IMR-90 (cell line): ENCODE results near the gene GNAZ.

Source experiments
- BHLHE40 ChIP-seq: fragments of 150-350 bp; IDR thresholded peaks from 2 replicates; pipeline ENCODE4 v1.6.1; 2016; ENCODE audit warnings: mild to moderate bottlenecking, low read depth, low read length
- CEBPB ChIP-seq: IDR thresholded peaks from 2 replicates; pipeline ENCODE4 v1.6.1; 2012; ENCODE audit warnings: low read depth, low read length, improper control_type of control experiment
- CTCF ChIP-seq: conservative IDR thresholded peaks from 2 replicates; pipeline ENCODE4 v1.5.1; 2012; ENCODE audit warnings: mild to moderate bottlenecking, low read depth, low read length, improper control_type of control experiment
- ELK1 ChIP-seq: fragments of 150-350 bp; IDR thresholded peaks from 2 replicates; pipeline ENCODE4 v1.6.1; 2016; ENCODE audit warnings: low read depth, mild to moderate bottlenecking, low read length, moderate library complexity, borderline replicate concordance
- FOS ChIP-seq: fragments of 150-350 bp; IDR thresholded peaks from 2 replicates; pipeline ENCODE4 v1.6.1; 2016; ENCODE audit warnings: low read depth, low read length
- MAFK ChIP-seq: IDR thresholded peaks from 2 replicates; pipeline ENCODE4 v1.6.1; 2012; ENCODE audit warnings: low read depth, low read length, improper control_type of control experiment
- MAZ ChIP-seq: IDR thresholded peaks from 2 replicates; pipeline ENCODE4 v1.6.1; 2012; ENCODE audit warnings: low read depth, mild to moderate bottlenecking, low read length, improper control_type of control experiment, moderate library complexity, borderline replicate concordance
- POLR2A ChIP-seq: IDR thresholded peaks from 2 replicates; pipeline ENCODE4 v1.6.1; 2012; ENCODE audit warnings: mild to moderate bottlenecking, low read depth, low read length
- RAD21 ChIP-seq: IDR thresholded peaks from 2 replicates; pipeline ENCODE4 v1.6.1; 2012; ENCODE audit warnings: low read length, improper control_type of control experiment
- RCOR1 ChIP-seq: IDR thresholded peaks from 2 replicates; pipeline ENCODE4 v1.6.1; 2012; ENCODE audit warnings: mild to moderate bottlenecking, low read length, improper control_type of control experiment; ENCODE audit not compliant: insufficient replicate concordance
- RFX5 ChIP-seq: IDR thresholded peaks from 2 replicates; pipeline ENCODE4 v1.8.0; 2012; ENCODE audit warnings: low read depth, mild to moderate bottlenecking, low read length, moderate library complexity
- SMC3 ChIP-seq: fragments of 150-350 bp; IDR thresholded peaks from 2 replicates; pipeline ENCODE4 v1.6.1; 2016; ENCODE audit warnings: low read depth, mild to moderate bottlenecking, antibody characterized with exemption, low read length, moderate library complexity
- USF2 ChIP-seq: fragments of 150-350 bp; IDR thresholded peaks from 2 replicates; pipeline ENCODE4 v1.6.1; 2017; ENCODE audit warnings: mild to moderate bottlenecking, antibody characterized with exemption, low read length, low read depth

DNA sequence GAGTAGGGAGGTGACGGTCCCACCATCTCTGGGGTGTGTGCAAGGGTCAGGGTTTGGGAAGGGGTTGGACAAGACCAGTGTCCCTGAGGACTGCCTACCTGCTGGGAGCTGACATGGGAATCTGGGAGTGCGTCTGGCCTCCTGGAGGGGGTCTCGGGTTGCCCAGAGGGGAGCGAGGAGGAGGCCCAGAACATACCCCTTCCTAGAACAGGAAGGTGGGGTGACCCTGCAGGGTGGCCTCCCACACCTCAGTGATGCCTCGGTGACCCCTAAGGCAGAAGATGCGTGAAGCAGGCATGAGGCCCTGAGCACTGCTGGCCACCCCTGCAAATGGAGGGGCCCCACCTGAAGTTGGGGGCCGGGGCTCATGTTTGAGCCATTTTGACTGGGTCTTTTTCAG is 45.0 kb downstream of the GNAZ start:
- TF ChIP-seq CTCF: no peak
- TF ChIP-seq MAFK: no peak
- TF ChIP-seq USF2: no peak
- no peak for TF ChIP-seq CEBPB
- no peak for TF ChIP-seq ELK1
- TF ChIP-seq FOS: no peak
- no peak for TF ChIP-seq RAD21
- TF ChIP-seq SMC3: no peak
- TF ChIP-seq RFX5: no peak
- TF ChIP-seq BHLHE40: no peak
- no peak for TF ChIP-seq POLR2A
- no peak for TF ChIP-seq MAZ
- TF ChIP-seq RCOR1: no peak
